Keratinocyte (primary cell): ENCODE results near the gene RCOR3. TPM values are rescaled to one million over a fixed set of nuclear protein-coding genes. Genes with fewer than 3 reads are reported as not detected.

ENCODE experiments used
- DNase-seq: peaks from one replicate; pipeline ENCODE4 v3.0.0-alpha.2; 2011; ENCODE audit warnings: low read depth, missing footprints, low spot score
- FAIRE-seq: peaks from 2 replicates; lab custom pipeline; 2011; peaks lifted over from hg19 to GRCh38; lab: Jason Lieb, UNC
- H2AFZ ChIP-seq: 2 replicates; pipeline ENCODE4 v1.6.0; 2012; ENCODE audit warnings: low read length, control low read depth, inconsistent platforms; ENCODE audit not compliant: control insufficient read depth
- H3K27ac ChIP-seq: 2 replicates; pipeline ENCODE4 v1.5.1; 2011; ENCODE audit warnings: low read length; ENCODE audit not compliant: control insufficient read depth, insufficient read depth
- H3K27me3 ChIP-seq: 3 replicates; pipeline ENCODE4 v1.6.0; 2011; ENCODE audit warnings: low read length; ENCODE audit not compliant: control insufficient read depth, insufficient read depth; ENCODE audit errors: extremely low read depth
- H3K36me3 ChIP-seq, 2 experiments: 2 replicates in 1 of 2; 3 replicates in 1 of 2; pipeline ENCODE4 v1.5.1; 2011; ENCODE audit warnings: low read length in 2 of 2, mild to moderate bottlenecking in 1 of 2; ENCODE audit not compliant: control insufficient read depth in 2 of 2, insufficient read depth in 2 of 2; ENCODE audit errors: extremely low read depth in 1 of 2
- H3K4me1 ChIP-seq: 3 replicates; pipeline ENCODE4 v1.5.1; 2011; ENCODE audit warnings: low read length; ENCODE audit not compliant: control insufficient read depth, insufficient read depth; ENCODE audit errors: extremely low read depth
- H3K4me2 ChIP-seq: 3 replicates; pipeline ENCODE4 v1.6.0; 2011; ENCODE audit warnings: low read depth, low read length; ENCODE audit not compliant: control insufficient read depth, insufficient read depth; ENCODE audit errors: extremely low read depth
- H3K4me3 ChIP-seq, 3 experiments: fragments of 200-600 bp in 1 of 3; sonication (generic) in 1 of 3; 2 replicates in 2 of 3; 3 replicates in 1 of 3; pipeline ENCODE4 v1.5.1; 2011 to 2016; ENCODE audit warnings: low read length in 3 of 3, mild to moderate bottlenecking in 3 of 3, control low read depth in 2 of 3, inconsistent platforms in 1 of 3, low read depth in 1 of 3, mixed read lengths in 1 of 3, mixed run types in 1 of 3, moderate library complexity in 1 of 3; ENCODE audit not compliant: control insufficient read depth in 2 of 3, insufficient read depth in 2 of 3; ENCODE audit errors: extremely low read depth in 1 of 3
- H3K79me2 ChIP-seq: 2 replicates; pipeline ENCODE4 v1.6.0; 2012; ENCODE audit warnings: low read length; ENCODE audit not compliant: control insufficient read depth, insufficient read depth
- H3K9ac ChIP-seq: 3 replicates; pipeline ENCODE4 v1.6.0; 2011; ENCODE audit warnings: low read length; ENCODE audit not compliant: control insufficient read depth, insufficient read depth; ENCODE audit errors: extremely low read depth
- H3K9me1 ChIP-seq: 3 replicates; pipeline ENCODE4 v1.6.0; 2011; ENCODE audit warnings: low read length; ENCODE audit not compliant: control insufficient read depth, insufficient read depth; ENCODE audit errors: extremely low read depth
- H3K9me3 ChIP-seq: 2 replicates; pipeline ENCODE4 v1.5.1; 2012; ENCODE audit warnings: low read depth, low read length; ENCODE audit not compliant: control insufficient read depth
- H4K20me1 ChIP-seq: 3 replicates; pipeline ENCODE4 v1.6.0; 2011; ENCODE audit warnings: low read length; ENCODE audit not compliant: control insufficient read depth, insufficient read depth; ENCODE audit errors: extremely low read depth
- CTCF ChIP-seq, 3 experiments: IDR thresholded peaks in 1 of 3; conservative IDR thresholded peaks in 1 of 3; optimal IDR thresholded peaks in 1 of 3; 2 replicates in 2 of 3; 3 replicates in 1 of 3; pipeline versions ENCODE3 to v1.5.1; 2011; ENCODE audit warnings: low read length in 3 of 3, mild to moderate bottlenecking in 3 of 3, moderate library complexity in 2 of 3, control low read depth in 1 of 3, inconsistent platforms in 1 of 3; ENCODE audit not compliant: insufficient read depth in 2 of 3; ENCODE audit errors: extremely low read depth in 1 of 3
- EZH2 ChIP-seq: IDR thresholded peaks from one replicate; pipeline ENCODE4 v1.6.1; 2012; ENCODE audit warnings: inconsistent platforms, mild to moderate bottlenecking, low read length, moderate library complexity
- dilution Hi-C: fragments of 300-500 bp; cut with MboI; formaldehyde crosslinking; loops from one replicate; pipeline ENCODE4 v1.7.0; 2020; ENCODE audit warnings: low sequenced_read_pairs; ENCODE audit not compliant: extremely low pct_ligation_motif_present
- polyA plus RNA-seq, 5 experiments: library from polyadenylated mRNA; depleted of rRNA in 3 of 5; stranded (reverse) in 3 of 5; stranded (forward) in 1 of 5; unstranded in 1 of 5; fragments of >200 nt; gene quantifications; 1 replicate in 1 of 5; 2 replicates in 3 of 5; 3 replicates in 1 of 5; pipeline versions ENCODE4 v1.2.1 to v1.2.3, GENCODE V29; 2011 to 2012; ENCODE audit warnings: missing spikeins in 2 of 5, low read depth in 1 of 5, low replicate concordance in 1 of 5

RCOR3 gene
- polyA plus RNA-seq, 1 donor (not counting 4 experiments of a cell fraction or from before 2014, with no cell fraction given) = 35.7 TPM

- H3K4me3 ChIP-seq = no peak overlapping the region
- H3K9me3 ChIP-seq = no peaks in the 10 kb centered on the region
- H3K4me2 ChIP-seq = no peak overlapping the region
- no peaks in the 10 kb centered on the region for H3K79me2 ChIP-seq
- TF ChIP-seq CTCF (optimal IDR thresholded peaks at IDR 0.05 in 1 of 3, IDR thresholded peaks at IDR 0.05 in 1 of 3, conservative IDR thresholded peaks at IDR 0.05 in 1 of 3; ENCODE audit: extremely low read depth in 1 of 3, insufficient read depth in 2 of 3, low read length in 3 of 3) (peak; percentile 84 to 97 (median 91)), EZH2 (no peak)
- H3K27ac ChIP-seq = no peak overlapping the region
- H3K27me3 ChIP-seq = no peaks in the 10 kb centered on the region
- no peaks in the 10 kb centered on the region for H3K36me3 ChIP-seq
- peak; percentile 74 for FAIRE-seq
- no peak overlapping the region for H3K9ac ChIP-seq
- H4K20me1 ChIP-seq = no peaks in the 10 kb centered on the region
- DNase-seq = no peak
- dilution Hi-C loops = no loop called here
- no peaks in the 10 kb centered on the region for H3K9me1 ChIP-seq
- peaks cover 7% of the 10 kb centered on the region for H3K4me1 ChIP-seq
- H2AFZ ChIP-seq = no peak overlapping the region
Measured at GRCh38 chr1:211323156-211324063, 64.2 kb downstream of the RCOR3 start.

GRCh38 chr1:211324992-211325775 is 66.0 kb downstream of the RCOR3 start:
- Histone ChIP-seq H3K9me1 (no peaks in the 10 kb centered on the region), H3K9ac (no peak overlapping the region), H3K79me2 (no peaks in the 10 kb centered on the region), H3K9me3 (no peaks in the 10 kb centered on the region), H3K27ac (no peak overlapping the region), H3K27me3 (no peaks in the 10 kb centered on the region), H4K20me1 (no peaks in the 10 kb centered on the region), H3K4me1 (peaks cover 7% of the 10 kb centered on the region), H3K36me3 (no peaks in the 10 kb centered on the region), H3K4me2 (no peak overlapping the region), H3K4me3 (no peak overlapping the region), H2AFZ (no peak overlapping the region)
- no peak for TF ChIP-seq EZH2
- TF ChIP-seq CTCF (optimal IDR thresholded peaks at IDR 0.05 in 1 of 3, IDR thresholded peaks at IDR 0.05 in 1 of 3, conservative IDR thresholded peaks at IDR 0.05 in 1 of 3; ENCODE audit: extremely low read depth in 1 of 3, insufficient read depth in 2 of 3, low read length in 3 of 3) = no peak
- FAIRE-seq (no peak), DNase-seq (no peak)
- dilution Hi-C loops = no loop called here
